ENCODE measurements around the gene GPR101. TPM values are rescaled to one million over a fixed set of nuclear protein-coding genes. Genes with fewer than 3 reads are reported as not detected.

The GPR101 gene
- total RNA-seq, 4 donors from 2014 or later, result not detected

GRCh38 chrX:137040113-137040794 is 6.5 kb upstream of the GPR101 start:
- DNase-seq (ENCODE audit: low spot score) (no peak), ATAC-seq (ENCODE audit: low FRiP score) (no peak)
- no peak for TF ChIP-seq CTCF (IDR thresholded peaks at IDR 0.05)

- DNase-seq (ENCODE audit: low spot score) (no peak), ATAC-seq (ENCODE audit: low FRiP score) (no peak)
- TF ChIP-seq CTCF (IDR thresholded peaks at IDR 0.05), result no peak
Measured at GRCh38 chrX:137034508-137034872, 695 bp upstream of the GPR101 start.

GRCh38 chrX:137032841-137033773 is 688 bp downstream of the GPR101 start:
- TF ChIP-seq CTCF (IDR thresholded peaks at IDR 0.05), result no peak
- no peak for DNase-seq (ENCODE audit: low spot score)
- no peak for ATAC-seq (ENCODE audit: low FRiP score)

GRCh38 chrX:137032341-137032694 is 1.5 kb downstream of the GPR101 start:
- no peak for ATAC-seq (ENCODE audit: low FRiP score)
- no peak for TF ChIP-seq CTCF (IDR thresholded peaks at IDR 0.05)
- no peak for DNase-seq (ENCODE audit: low spot score)

GRCh38 chrX:137031517-137032340 is 2.1 kb downstream of the GPR101 start:
- ATAC-seq (ENCODE audit: low FRiP score) (no peak), DNase-seq (ENCODE audit: low spot score) (no peak)

GRCh38 chrX:137031039-137031438 is 2.8 kb downstream of the GPR101 start:
- ATAC-seq (ENCODE audit: low FRiP score) (no peak), DNase-seq (ENCODE audit: low spot score) (no peak)
- TF ChIP-seq CTCF (IDR thresholded peaks at IDR 0.05), result no peak

More at GRCh38 chrX:137031517-137032340, 2.1 kb downstream of the GPR101 start:
- no peak for TF ChIP-seq CTCF (IDR thresholded peaks at IDR 0.05)
